Measurements from ENCODE around the gene H3-3A. TPM values are rescaled to one million over a fixed set of nuclear protein-coding genes. Genes with fewer than 3 reads are reported as not detected.
A peak's percentile ranks its signal among the peaks of the same experiment; 100 is the strongest.

H3-3A gene
- polyA plus RNA-seq, 4 donors = 697 to 1,257 (median 934) TPM

- FAIRE-seq = no peak
- 1 to 2% (median 2%) methylated on average over 5 of the region's 5 CpGs for WGBS, 3 donors
These were observed 2.3 kb downstream of the H3-3A start for GRCh38 chr1:226064816-226065248.

GRCh38 chr1:226066415-226067078, 4.0 kb downstream of the H3-3A start:
- Histone ChIP-seq H3K27me3 (ENCODE audit: control insufficient read depth in 3 of 3, insufficient read depth in 3 of 3, low read length in 3 of 3) (no peaks in the 10 kb centered on the region), H3K36me3 (ENCODE audit: control insufficient read depth in 3 of 3, insufficient read depth in 2 of 3, low read depth in 1 of 3, low read length in 3 of 3) (peaks cover 8 to 27% (median 10%) of the 10 kb centered on the region in 3 donors), H3K27ac (ENCODE audit: low read depth in 1 of 3, low read length in 2 of 3) (no peak overlapping the region), H3K4me3 (ENCODE audit: low read depth in 1 of 3, low read length in 3 of 3) (no peak overlapping the region), H3K9me3 (ENCODE audit: control insufficient read depth in 2 of 2, insufficient read depth in 1 of 2, low read depth in 1 of 2, low read length in 1 of 2) (no peaks in the 10 kb centered on the region), H3K4me1 (ENCODE audit: control insufficient read depth in 3 of 3, insufficient read depth in 2 of 3, low read depth in 1 of 3, low read length in 2 of 3) (peaks cover 0 to 9% (median 7%) of the 10 kb centered on the region in 3 donors)
- FAIRE-seq (no peak), DNase-seq (peak in 1 of 2 donors; percentile 18)
- WGBS, 3 donors = 15 to 43% (median 30%) methylated on average over 4 of the region's 4 CpGs

More at GRCh38 chr1:226064816-226065248, 2.3 kb downstream of the H3-3A start:
- Histone ChIP-seq H3K4me3 (ENCODE audit: low read depth in 1 of 3, low read length in 3 of 3) (peak overlapping the region in 2 of 3 donors; percentile 33 to 96), H3K27ac (ENCODE audit: low read depth in 1 of 3, low read length in 2 of 3) (peak overlapping the region in 1 of 3 donors; percentile 100), H3K4me1 (ENCODE audit: control insufficient read depth in 3 of 3, insufficient read depth in 2 of 3, low read depth in 1 of 3, low read length in 2 of 3) (peaks cover 0 to 15% (median 7%) of the 10 kb centered on the region in 3 donors), H3K9me3 (ENCODE audit: control insufficient read depth in 2 of 2, insufficient read depth in 1 of 2, low read depth in 1 of 2, low read length in 1 of 2) (no peaks in the 10 kb centered on the region), H3K27me3 (ENCODE audit: control insufficient read depth in 3 of 3, insufficient read depth in 3 of 3, low read length in 3 of 3) (no peaks in the 10 kb centered on the region), H3K36me3 (ENCODE audit: control insufficient read depth in 3 of 3, insufficient read depth in 2 of 3, low read depth in 1 of 3, low read length in 3 of 3) (peaks cover 6 to 21% (median 10%) of the 10 kb centered on the region in 3 donors)
- peak; percentile 76 to 78 for DNase-seq

GRCh38 chr1:226069811-226070489, 7.4 kb downstream of the H3-3A start:
- no peaks in the 10 kb centered on the region for H3K27me3 ChIP-seq (ENCODE audit: control insufficient read depth in 3 of 3, insufficient read depth in 3 of 3, low read length in 3 of 3)
- H3K4me1 ChIP-seq (ENCODE audit: control insufficient read depth in 3 of 3, insufficient read depth in 2 of 3, low read depth in 1 of 3, low read length in 2 of 3) = peaks cover 0 to 9% (median 7%) of the 10 kb centered on the region in 3 donors
- 78 to 82% (median 80%) methylated on average over 13 of the region's 13 CpGs for WGBS, 3 donors

GRCh38 chr1:226072347-226072746, 9.8 kb downstream of the H3-3A start:
- Histone ChIP-seq H3K4me1 (ENCODE audit: control insufficient read depth in 3 of 3, insufficient read depth in 2 of 3, low read depth in 1 of 3, low read length in 2 of 3) (no peaks in the 10 kb centered on the region), H3K9me3 (ENCODE audit: control insufficient read depth in 2 of 2, insufficient read depth in 1 of 2, low read depth in 1 of 2, low read length in 1 of 2) (no peaks in the 10 kb centered on the region), H3K4me3 (ENCODE audit: low read depth in 1 of 3, low read length in 3 of 3) (no peak overlapping the region), H3K36me3 (ENCODE audit: control insufficient read depth in 3 of 3, insufficient read depth in 2 of 3, low read depth in 1 of 3, low read length in 3 of 3) (peaks cover 7 to 28% (median 9%) of the 10 kb centered on the region in 3 donors), H3K27ac (ENCODE audit: low read depth in 1 of 3, low read length in 2 of 3) (no peak overlapping the region), H3K27me3 (ENCODE audit: control insufficient read depth in 3 of 3, insufficient read depth in 3 of 3, low read length in 3 of 3) (no peaks in the 10 kb centered on the region)
- DNase-seq (no peak), FAIRE-seq (no peak)
- WGBS, 3 donors = 70 to 74% (median 70%) methylated on average over 4 of the region's 4 CpGs

More at GRCh38 chr1:226069811-226070489, 7.4 kb downstream of the H3-3A start:
- H3K9me3 ChIP-seq (ENCODE audit: control insufficient read depth in 2 of 2, insufficient read depth in 1 of 2, low read depth in 1 of 2, low read length in 1 of 2) = no peaks in the 10 kb centered on the region
- DNase-seq (no peak), FAIRE-seq (no peak)
- peaks cover 11 to 30% (median 16%) of the 10 kb centered on the region in 3 donors for H3K36me3 ChIP-seq (ENCODE audit: control insufficient read depth in 3 of 3, insufficient read depth in 2 of 3, low read depth in 1 of 3, low read length in 3 of 3)
- no peak overlapping the region for H3K4me3 ChIP-seq (ENCODE audit: low read depth in 1 of 3, low read length in 3 of 3)
- no peak overlapping the region for H3K27ac ChIP-seq (ENCODE audit: low read depth in 1 of 3, low read length in 2 of 3)

- DNase-seq = no peak
- Histone ChIP-seq H3K4me3 (ENCODE audit: low read depth in 1 of 3, low read length in 3 of 3) (no peak overlapping the region), H3K9me3 (ENCODE audit: control insufficient read depth in 2 of 2, insufficient read depth in 1 of 2, low read depth in 1 of 2, low read length in 1 of 2) (no peaks in the 10 kb centered on the region), H3K27me3 (ENCODE audit: control insufficient read depth in 3 of 3, insufficient read depth in 3 of 3, low read length in 3 of 3) (no peaks in the 10 kb centered on the region), H3K27ac (ENCODE audit: low read depth in 1 of 3, low read length in 2 of 3) (no peak overlapping the region), H3K36me3 (ENCODE audit: control insufficient read depth in 3 of 3, insufficient read depth in 2 of 3, low read depth in 1 of 3, low read length in 3 of 3) (peaks cover 7 to 26% (median 7%) of the 10 kb centered on the region in 3 donors), H3K4me1 (ENCODE audit: control insufficient read depth in 3 of 3, insufficient read depth in 2 of 3, low read depth in 1 of 3, low read length in 2 of 3) (no peaks in the 10 kb centered on the region)
- WGBS, 3 donors = 46 to 53% (median 50%) methylated on average over 6 of the region's 6 CpGs
- no peak for FAIRE-seq
These were observed 10.9 kb downstream of the H3-3A start for GRCh38 chr1:226073184-226073950.

- DNase-seq = no peak
- WGBS, 3 donors = 90 to 92% (median 90%) methylated on average over 4 of the region's 4 CpGs
- H3K27ac ChIP-seq (ENCODE audit: low read depth in 1 of 3, low read length in 2 of 3) = no peak overlapping the region
- H3K36me3 ChIP-seq (ENCODE audit: control insufficient read depth in 3 of 3, insufficient read depth in 2 of 3, low read depth in 1 of 3, low read length in 3 of 3) = peaks cover 5 to 20% (median 5%) of the 10 kb centered on the region in 3 donors
- no peak overlapping the region for H3K4me3 ChIP-seq (ENCODE audit: low read depth in 1 of 3, low read length in 3 of 3)
- no peak for FAIRE-seq
- no peaks in the 10 kb centered on the region for H3K9me3 ChIP-seq (ENCODE audit: control insufficient read depth in 2 of 2, insufficient read depth in 1 of 2, low read depth in 1 of 2, low read length in 1 of 2)
- H3K4me1 ChIP-seq (ENCODE audit: control insufficient read depth in 3 of 3, insufficient read depth in 2 of 3, low read depth in 1 of 3, low read length in 2 of 3) = no peaks in the 10 kb centered on the region
- H3K27me3 ChIP-seq (ENCODE audit: control insufficient read depth in 3 of 3, insufficient read depth in 3 of 3, low read length in 3 of 3) = no peaks in the 10 kb centered on the region
These were observed 11.5 kb downstream of the H3-3A start for GRCh38 chr1:226074046-226074445.

GRCh38 chr1:226076378-226076777, 13.9 kb downstream of the H3-3A start:
- Histone ChIP-seq H3K27ac (ENCODE audit: low read depth in 1 of 3, low read length in 2 of 3) (no peak overlapping the region), H3K4me3 (ENCODE audit: low read depth in 1 of 3, low read length in 3 of 3) (no peak overlapping the region), H3K27me3 (ENCODE audit: control insufficient read depth in 3 of 3, insufficient read depth in 3 of 3, low read length in 3 of 3) (no peaks in the 10 kb centered on the region), H3K4me1 (ENCODE audit: control insufficient read depth in 3 of 3, insufficient read depth in 2 of 3, low read depth in 1 of 3, low read length in 2 of 3) (no peaks in the 10 kb centered on the region), H3K9me3 (ENCODE audit: control insufficient read depth in 2 of 2, insufficient read depth in 1 of 2, low read depth in 1 of 2, low read length in 1 of 2) (no peaks in the 10 kb centered on the region), H3K36me3 (ENCODE audit: control insufficient read depth in 3 of 3, insufficient read depth in 2 of 3, low read depth in 1 of 3, low read length in 3 of 3) (peaks cover 3 to 8% (median 5%) of the 10 kb centered on the region in 3 donors)
- DNase-seq (no peak), FAIRE-seq (no peak)
- WGBS, 3 donors = 71 to 85% (median 73%) methylated on average over 6 of the region's 6 CpGs

- Histone ChIP-seq H3K27me3 (ENCODE audit: control insufficient read depth in 3 of 3, insufficient read depth in 3 of 3, low read length in 3 of 3) (no peaks in the 10 kb centered on the region), H3K9me3 (ENCODE audit: control insufficient read depth in 2 of 2, insufficient read depth in 1 of 2, low read depth in 1 of 2, low read length in 1 of 2) (no peaks in the 10 kb centered on the region), H3K4me1 (ENCODE audit: control insufficient read depth in 3 of 3, insufficient read depth in 2 of 3, low read depth in 1 of 3, low read length in 2 of 3) (peaks cover 0 to 4% (median 0%) of the 10 kb centered on the region in 3 donors), H3K27ac (ENCODE audit: low read depth in 1 of 3, low read length in 2 of 3) (no peak overlapping the region), H3K4me3 (ENCODE audit: low read depth in 1 of 3, low read length in 3 of 3) (no peak overlapping the region), H3K36me3 (ENCODE audit: control insufficient read depth in 3 of 3, insufficient read depth in 2 of 3, low read depth in 1 of 3, low read length in 3 of 3) (peaks cover 0 to 8% (median 3%) of the 10 kb centered on the region in 3 donors)
- no peak for DNase-seq
- WGBS, 3 donors = 81 to 87% (median 85%) methylated on average over 9 of the region's 9 CpGs
- no peak for FAIRE-seq
These were observed 15.9 kb downstream of the H3-3A start for GRCh38 chr1:226078374-226078773.
